Fibroblast of skin of right biceps (primary cell): ENCODE data around the gene SHC1.

Source experiments
- DNase-seq: peaks from one replicate; pipeline ENCODE4 v3.0.0-alpha.2; 2013

The SHC1 gene

GRCh38 chr1:154954541-154954940, 16.0 kb downstream of the SHC1 start:
- no peak for DNase-seq

GRCh38 chr1:154953611-154954038, 16.9 kb downstream of the SHC1 start:
- no peak for DNase-seq

- no peak for DNase-seq
Measured at GRCh38 chr1:154952664-154953063, 17.9 kb downstream of the SHC1 start.

GRCh38 chr1:154951901-154952657, 18.5 kb downstream of the SHC1 start:
- no peak for DNase-seq

- DNase-seq = no peak
Measured at GRCh38 chr1:154948079-154948478, 22.5 kb downstream of the SHC1 start.

GRCh38 chr1:154945962-154946850, 24.3 kb downstream of the SHC1 start:
- DNase-seq = no peak

- DNase-seq = no peak
Measured at GRCh38 chr1:154945160-154945961, 25.2 kb downstream of the SHC1 start.

- DNase-seq = no peak
Measured at GRCh38 chr1:154944401-154945159, 26.0 kb downstream of the SHC1 start.

GRCh38 chr1:154943649-154944400, 26.7 kb downstream of the SHC1 start:
- DNase-seq = peak; percentile 24

GRCh38 chr1:154941333-154942013, 29.1 kb downstream of the SHC1 start:
- DNase-seq = no peak

- no peak for DNase-seq
Measured at GRCh38 chr1:154940651-154941194, 29.8 kb downstream of the SHC1 start.

GRCh38 chr1:154940213-154940560, 30.4 kb downstream of the SHC1 start:
- DNase-seq = no peak

GRCh38 chr1:154938604-154939399, 31.7 kb downstream of the SHC1 start:
- no peak for DNase-seq

GRCh38 chr1:154937988-154938386, 32.6 kb downstream of the SHC1 start:
- no peak for DNase-seq

- DNase-seq = peak; percentile 94
Measured at GRCh38 chr1:154937085-154937987, 33.2 kb downstream of the SHC1 start.

GRCh38 chr1:154936555-154937084, 33.9 kb downstream of the SHC1 start, which contains the start of gene PMVK:
Gene PMVK (minus strand): TSS chr1:154936719. CDS start chr1:154936685, 34 bp downstream.
- peak; percentile 97 for DNase-seq

- DNase-seq = no peak
Measured at GRCh38 chr1:154935749-154936554, 34.6 kb downstream of the SHC1 start.
